ENCODE data around the gene PLXNB1.

PLXNB1 gene

DNA sequence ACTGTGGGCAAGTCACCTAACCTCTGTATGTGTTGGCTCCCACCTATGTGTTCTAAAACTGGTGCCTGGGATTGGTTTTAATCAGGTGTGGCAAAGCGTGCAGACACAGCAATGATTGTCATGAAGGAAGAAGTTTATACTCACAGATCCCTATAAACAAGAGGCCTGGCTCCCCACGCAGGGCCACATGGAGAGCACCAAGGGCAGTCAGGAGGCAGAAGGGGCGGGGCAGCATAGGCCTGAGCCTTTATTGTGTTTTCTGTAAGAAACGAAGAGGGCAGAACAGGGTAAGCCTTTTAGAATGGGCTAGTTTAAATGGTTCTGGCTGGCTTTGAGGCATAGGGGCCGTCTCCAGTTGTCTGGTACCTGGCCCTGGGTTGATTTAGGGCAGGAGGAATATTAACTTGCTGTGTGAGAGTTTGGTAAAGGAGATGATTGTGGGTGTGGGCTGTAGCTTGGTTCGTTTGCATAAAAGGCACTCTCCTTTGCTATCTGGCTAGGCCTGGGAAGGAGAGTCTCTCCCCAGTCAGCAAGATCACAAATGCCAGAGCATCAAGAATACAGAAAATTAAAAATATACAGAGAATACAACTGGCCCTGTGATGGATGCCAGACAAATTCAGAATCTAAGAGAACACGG is 60.1 kb downstream of the PLXNB1 start:
- DNase-seq (ENCODE audit: low read depth): no peak

DNA sequence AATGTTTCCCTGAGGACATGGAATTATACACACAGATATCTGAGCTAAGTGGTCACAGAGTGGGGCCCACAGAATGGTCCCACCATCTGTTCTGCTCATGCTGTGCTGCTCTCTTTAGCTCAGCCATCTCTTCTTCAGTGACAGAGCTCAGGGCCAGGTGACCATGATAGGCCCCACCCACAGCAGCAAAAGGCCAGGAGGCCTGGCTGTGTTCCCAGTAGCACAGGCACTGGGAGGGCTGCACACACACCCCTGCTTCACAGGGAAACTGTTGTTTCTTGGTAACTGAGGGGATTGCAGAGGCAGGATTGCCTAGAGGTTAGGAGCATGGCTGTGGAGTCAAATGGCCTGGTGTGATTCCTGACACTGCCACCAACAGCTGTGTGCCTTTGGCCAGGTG is 62.7 kb downstream of the PLXNB1 start:
- no peak for DNase-seq (ENCODE audit: low read depth)

DNA sequence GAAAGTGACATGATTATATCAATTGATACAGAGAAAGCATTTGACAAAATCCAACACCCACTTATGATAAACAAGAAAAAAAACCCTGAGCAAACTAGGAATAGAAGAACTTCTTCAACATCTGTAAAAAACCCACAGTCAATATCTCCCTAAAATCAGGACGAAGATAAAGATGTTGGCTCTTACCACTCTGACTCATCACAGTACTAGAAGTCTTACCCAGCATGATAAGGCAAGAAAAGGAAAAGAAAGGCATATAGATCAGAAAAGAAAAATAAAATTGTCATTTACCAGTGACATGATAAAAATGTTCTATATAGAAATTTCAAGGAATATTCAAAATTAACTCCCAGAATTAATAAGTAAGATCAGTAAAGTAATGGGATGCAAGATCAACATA is 65.0 kb downstream of the PLXNB1 start:
- no peak for DNase-seq (ENCODE audit: low read depth)

DNA sequence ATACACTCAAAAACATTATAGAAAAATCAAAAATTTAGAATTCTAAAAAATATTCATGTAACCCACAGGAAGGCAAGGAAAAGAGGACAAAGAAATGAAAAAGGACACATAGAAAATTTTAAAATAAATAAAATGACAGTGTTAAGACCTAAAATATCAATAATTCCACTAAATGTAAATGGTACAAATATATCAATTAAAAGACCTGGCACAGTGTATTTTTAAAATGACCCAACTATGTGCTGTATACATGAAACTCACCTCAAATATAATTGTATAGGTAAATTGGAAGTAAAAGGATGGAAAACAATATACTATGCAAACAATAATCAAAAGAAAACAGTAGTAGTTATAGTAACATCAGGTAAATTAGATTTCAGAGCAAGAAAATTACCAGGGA is 68.0 kb downstream of the PLXNB1 start:
- DNase-seq (ENCODE audit: low read depth): no peak

DNA sequence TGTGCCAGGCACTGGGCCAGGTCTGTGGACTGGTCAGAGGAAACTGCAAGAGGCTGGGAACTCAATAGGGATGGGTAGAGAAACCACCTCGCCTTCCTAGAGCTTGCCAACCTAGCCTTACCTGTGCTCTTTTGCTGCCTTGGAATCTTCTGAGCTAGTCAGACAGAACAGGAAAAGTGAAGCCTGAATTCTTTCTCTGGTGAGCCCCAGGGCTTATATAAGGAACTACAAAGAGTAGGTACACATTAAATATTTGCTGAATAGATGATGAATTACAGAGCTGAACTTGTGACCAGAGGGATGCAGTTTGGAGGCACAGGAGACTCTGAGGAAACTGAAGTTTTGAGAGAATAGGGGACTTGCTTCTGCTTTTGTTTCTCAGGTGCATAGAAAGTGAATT is 73.5 kb downstream of the PLXNB1 start:
- DNase-seq (ENCODE audit: low read depth): no peak

DNA sequence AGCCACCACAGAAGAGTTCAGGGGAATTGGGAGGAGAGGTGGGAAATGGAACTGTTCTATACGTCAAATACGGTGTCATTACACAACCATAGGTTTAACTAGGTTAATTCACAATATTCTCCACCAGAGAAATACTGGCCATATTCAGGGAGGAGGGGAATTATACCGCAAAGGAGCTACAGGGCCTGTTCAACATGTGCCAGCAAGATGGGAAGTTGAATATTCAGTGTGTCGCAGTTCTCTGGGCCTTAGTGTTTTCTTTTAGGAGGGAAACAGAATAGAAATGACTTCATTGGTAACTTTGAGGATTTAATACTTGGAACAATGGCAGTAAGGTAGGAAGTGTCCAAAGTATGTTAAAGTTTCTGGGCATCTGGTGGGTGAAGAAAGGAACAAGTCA is 75.9 kb downstream of the PLXNB1 start:
- DNase-seq (ENCODE audit: low read depth): no peak
